Right kidney (tissue), 9 donors: ENCODE data around the gene RNF169.

Experiments
- DNase-seq: peaks from one replicate; pipeline ENCODE4 v3.0.0-alpha.2; 2016
- long read RNA-seq, 8 donors: transcript quantifications; one replicate each; lab custom pipeline, GENCODE V29; 2026

Gene RNF169
- long read RNA-seq, donor 1, full-length matches to known transcripts, result 2 of 2 reads
- long read RNA-seq, donor 1, partial matches to known transcripts, result 0 of 2 reads
- long read RNA-seq, donor 1, other reads (novel, unspliced or antisense), result 0 of 2 reads
- long read RNA-seq, donor 2, full-length matches to known transcripts, result 1 of 1 reads
- long read RNA-seq, donor 2, partial matches to known transcripts, result 0 of 1 reads
- long read RNA-seq, donor 2, other reads (novel, unspliced or antisense), result 0 of 1 reads
- long read RNA-seq, donor 3, full-length matches to known transcripts, result 2 of 2 reads
- long read RNA-seq, donor 3, partial matches to known transcripts, result 0 of 2 reads
- long read RNA-seq, donor 3, other reads (novel, unspliced or antisense), result 0 of 2 reads
- long read RNA-seq, donor 4, full-length matches to known transcripts, result 3 of 11 reads
- long read RNA-seq, donor 4, partial matches to known transcripts, result 8 of 11 reads
- long read RNA-seq, donor 4, other reads (novel, unspliced or antisense), result 0 of 11 reads
- long read RNA-seq, donor 5, full-length matches to known transcripts, result 4 of 4 reads
- long read RNA-seq, donor 5, partial matches to known transcripts, result 0 of 4 reads
- long read RNA-seq, donor 5, other reads (novel, unspliced or antisense), result 0 of 4 reads
- long read RNA-seq, donor 6, full-length matches to known transcripts, result 2 of 2 reads
- long read RNA-seq, donor 6, partial matches to known transcripts, result 0 of 2 reads
- long read RNA-seq, donor 6, other reads (novel, unspliced or antisense), result 0 of 2 reads
- long read RNA-seq, donor 7, full-length matches to known transcripts, result 4 of 4 reads
- long read RNA-seq, donor 7, partial matches to known transcripts, result 0 of 4 reads
- long read RNA-seq, donor 7, other reads (novel, unspliced or antisense), result 0 of 4 reads
- long read RNA-seq, donor 8, full-length matches to known transcripts, result 1 of 1 reads
- long read RNA-seq, donor 8, partial matches to known transcripts, result 0 of 1 reads
- long read RNA-seq, donor 8, other reads (novel, unspliced or antisense), result 0 of 1 reads

GRCh38 chr11:74748211-74749126 lies at the start of gene RNF169:
Gene RNF169, plus strand, starts transcription at chr11:74748849. Its CDS starts 32 bp downstream, at chr11:74748881.
- peak; percentile 96 for DNase-seq

GRCh38 chr11:74699615-74700396 lies 48.8 kb upstream of the RNF169 start:
- DNase-seq, result no peak

GRCh38 chr11:74701351-74701750 lies 47.3 kb upstream of the RNF169 start:
- no peak for DNase-seq

- DNase-seq, result no peak
These were observed 46.2 kb upstream of the RNF169 start for GRCh38 chr11:74702383-74703007.

GRCh38 chr11:74703211-74703610 lies 45.4 kb upstream of the RNF169 start:
- DNase-seq, result no peak

GRCh38 chr11:74707182-74707581 lies 41.5 kb upstream of the RNF169 start:
- no peak for DNase-seq

GRCh38 chr11:74707602-74708510 lies 40.8 kb upstream of the RNF169 start:
- no peak for DNase-seq

GRCh38 chr11:74709175-74709574 lies 39.5 kb upstream of the RNF169 start:
- no peak for DNase-seq

GRCh38 chr11:74710281-74710938 lies 38.2 kb upstream of the RNF169 start:
- DNase-seq, result peak; percentile 30

- no peak for DNase-seq
These were observed 35.0 kb upstream of the RNF169 start for GRCh38 chr11:74713686-74714085.

- DNase-seq, result no peak
These were observed 33.7 kb upstream of the RNF169 start for GRCh38 chr11:74714904-74715303.

- DNase-seq, result no peak
These were observed 31.3 kb upstream of the RNF169 start for GRCh38 chr11:74717221-74717969.

GRCh38 chr11:74719011-74719410 lies 29.6 kb upstream of the RNF169 start:
- DNase-seq, result no peak

GRCh38 chr11:74720596-74721478 lies 27.8 kb upstream of the RNF169 start:
- peak; percentile 51 for DNase-seq

GRCh38 chr11:74721479-74721835 lies 27.2 kb upstream of the RNF169 start:
- no peak for DNase-seq

GRCh38 chr11:74723511-74723910 lies 25.1 kb upstream of the RNF169 start:
- no peak for DNase-seq

GRCh38 chr11:74725701-74726100 lies 22.9 kb upstream of the RNF169 start:
- DNase-seq, result no peak
